B cell (primary cell): Measurements from ENCODE around the gene ABI3BP. TPM values are rescaled to one million over a fixed set of nuclear protein-coding genes. Genes with fewer than 3 reads are reported as not detected.

Experiments used
- ATAC-seq: fragments of 200-7000 bp; cut with Tn5 transposase; one replicate; pipeline ENCODE4 v1.10.0; 2021; ENCODE audit warnings: low read depth, mild to moderate bottlenecking, moderate number of reproducible peaks, moderate library complexity
- CTCF ChIA-PET: fragments of 350-600 bp; sonication (Branson Sonifier 250); formaldehyde crosslinking; loops from one replicate; lab custom pipeline; 2021; ENCODE audit warnings: antibody characterized with exemption, inconsistent platforms; lab: Charles Lee
- POLR2A ChIA-PET: fragments of 350-600 bp; sonication (Branson Sonifier 250); formaldehyde crosslinking; loops from one replicate; lab custom pipeline; 2021; ENCODE audit warnings: antibody characterized with exemption; lab: Charles Lee
- DNase-seq: peaks from one replicate; pipeline ENCODE4 v3.0.0; 2013
- H2AFZ ChIP-seq: 2 replicates; pipeline ENCODE4 v1.6.1; 2012; ENCODE audit warnings: mild to moderate bottlenecking, low read depth, low read length; ENCODE audit not compliant: insufficient read depth, poor library complexity, severe bottlenecking
- H3K27ac ChIP-seq, 2 donors: 1 replicate in 1 of 2; 2 replicates in 1 of 2; pipeline ENCODE4 v1.5.1; 2012 to 2013; ENCODE audit warnings: low read length in 2 of 2, mild to moderate bottlenecking in 2 of 2, moderate library complexity in 1 of 2
- H3K27me3 ChIP-seq, 4 experiments: fragments of 200-600 bp in 1 of 4; sonication (generic) in 1 of 4; replicated peaks in 1 of 4; 1 replicate in 2 of 4; 2 replicates in 2 of 4; pipeline versions ENCODE4 v1.6.1 to v1.7.0; 2013 to 2016; ENCODE audit warnings: low read length in 3 of 4, mild to moderate bottlenecking in 2 of 4, mixed read lengths in 1 of 4, moderate library complexity in 1 of 4; ENCODE audit not compliant: insufficient read depth in 4 of 4, control insufficient read depth in 3 of 4; ENCODE audit errors: control extremely low read depth in 1 of 4
- H3K36me3 ChIP-seq, 2 experiments: replicated peaks in 1 of 2; 1 replicate in 1 of 2; 2 replicates in 1 of 2; pipeline versions ENCODE4 v1.6.1 to v1.7.1; 2013; ENCODE audit warnings: low read length in 1 of 2; ENCODE audit not compliant: insufficient read depth in 2 of 2, control insufficient read depth in 1 of 2; ENCODE audit errors: control extremely low read depth in 1 of 2, extremely low read depth in 1 of 2
- H3K4me1 ChIP-seq, 2 donors: fragments of 200-600 bp in 1 of 2; sonication (generic) in 1 of 2; 1 replicate in 1 of 2; 2 replicates in 1 of 2; pipeline versions ENCODE4 v1.5.1 to v1.6.1; 2013 to 2017; ENCODE audit warnings: low read length in 2 of 2; ENCODE audit not compliant: control insufficient read depth in 2 of 2, insufficient read depth in 2 of 2
- H3K4me2 ChIP-seq: replicated peaks from 2 replicates; pipeline ENCODE3; 2012; ENCODE audit warnings: mild to moderate bottlenecking, low read depth, low read length; ENCODE audit not compliant: poor library complexity, severe bottlenecking
- H3K4me3 ChIP-seq, 5 experiments: fragments of 200-600 bp in 1 of 5; sonication (generic) in 1 of 5; 1 replicate in 3 of 5; 2 replicates in 2 of 5; pipeline versions ENCODE4 v1.5.1 to v1.7.0; 2011 to 2016; ENCODE audit warnings: low read length in 4 of 5, mild to moderate bottlenecking in 4 of 5, low read depth in 2 of 5, control low read depth in 1 of 5, moderate library complexity in 1 of 5; ENCODE audit not compliant: insufficient read depth in 1 of 5; ENCODE audit errors: control extremely low read depth in 1 of 5, extremely low read depth in 1 of 5
- H3K79me2 ChIP-seq: fragments of 200-600 bp; sonication (generic); one replicate; pipeline ENCODE4 v1.6.0; 2016; ENCODE audit warnings: low read length; ENCODE audit not compliant: control insufficient read depth, insufficient read depth
- H3K9ac ChIP-seq: fragments of 200-600 bp; sonication (generic); 2 replicates; pipeline ENCODE4 v1.6.1; 2017; ENCODE audit warnings: mild to moderate bottlenecking, low read length, moderate library complexity
- H3K9me3 ChIP-seq, 3 donors: one replicate each; pipeline versions ENCODE4 v1.6.1 to v1.7.1; 2013; ENCODE audit warnings: low read length in 2 of 3; ENCODE audit not compliant: control insufficient read depth in 2 of 3, insufficient read depth in 1 of 3; ENCODE audit errors: control extremely low read depth in 1 of 3
- H4K20me1 ChIP-seq: 2 replicates; pipeline ENCODE4 v1.6.0; 2012; ENCODE audit warnings: mild to moderate bottlenecking, low read length; ENCODE audit not compliant: insufficient read depth, control insufficient read depth, poor library complexity, severe bottlenecking
- H3K27ac Mint-ChIP-seq: one replicate; pipeline ENCODE4 v1.8.0; 2021; ENCODE audit warnings: mixed read lengths
- H3K27me3 Mint-ChIP-seq: one replicate; pipeline ENCODE4 v1.8.0; 2021; ENCODE audit warnings: mixed read lengths
- H3K4me1 Mint-ChIP-seq: one replicate; pipeline ENCODE4 v1.8.0; 2021; ENCODE audit warnings: mixed read lengths
- H3K4me3 Mint-ChIP-seq: one replicate; pipeline ENCODE4 v1.8.0; 2021; ENCODE audit warnings: mixed read lengths
- H3K9me3 Mint-ChIP-seq: one replicate; pipeline ENCODE4 v1.8.0; 2022; ENCODE audit warnings: mixed read lengths; ENCODE audit not compliant: insufficient read depth
- EZH2 ChIP-seq: IDR thresholded peaks from 2 replicates; pipeline ENCODE4 v1.6.1; 2012; ENCODE audit warnings: borderline replicate concordance, low read depth, mild to moderate bottlenecking, moderate library complexity, low read length; ENCODE audit not compliant: insufficient read depth, poor library complexity, severe bottlenecking
- WGBS: methylation state at CpG from one replicate; pipeline ENCODE4 v1.1.5; 2013; ENCODE audit warnings: missing lambda C conversion rate; ENCODE audit not compliant: insufficient coverage; 5-methylcytosine and 5-hydroxymethylcytosine counted together
- intact Hi-C: fragments of 100-400 bp; cut with micrococcal nuclease; formaldehyde crosslinking; loops from one replicate; pipeline ENCODE4 v1.10.0; 2022
- polyA plus RNA-seq: library from polyadenylated mRNA; depleted of rRNA; stranded (reverse); fragments of >200 nt; gene quantifications from 2 replicates; pipeline ENCODE4 v1.2.3, GENCODE V29; 2012
- total RNA-seq, 2 donors: library from RNA; stranded (reverse); fragments of 120-200 nt in 1 of 2; gene quantifications; 1 replicate in 1 of 2; 2 replicates in 1 of 2; pipeline versions ENCODE4 v1.2.3 to v1.2.4, GENCODE V29; 2013 to 2022
- TF ChIP-seq, protein P1 (sequence below): fragments of 200-600 bp; IDR thresholded peaks from one replicate; pipeline ENCODE4 v1.8.0; 2022; ENCODE audit warnings: antibody characterized with exemption, mild to moderate bottlenecking

ABI3BP gene
- total and polyA plus RNA-seq, 2 donors (not counting 1 experiment from before 2014, with no cell fraction given): not detected

DNA sequence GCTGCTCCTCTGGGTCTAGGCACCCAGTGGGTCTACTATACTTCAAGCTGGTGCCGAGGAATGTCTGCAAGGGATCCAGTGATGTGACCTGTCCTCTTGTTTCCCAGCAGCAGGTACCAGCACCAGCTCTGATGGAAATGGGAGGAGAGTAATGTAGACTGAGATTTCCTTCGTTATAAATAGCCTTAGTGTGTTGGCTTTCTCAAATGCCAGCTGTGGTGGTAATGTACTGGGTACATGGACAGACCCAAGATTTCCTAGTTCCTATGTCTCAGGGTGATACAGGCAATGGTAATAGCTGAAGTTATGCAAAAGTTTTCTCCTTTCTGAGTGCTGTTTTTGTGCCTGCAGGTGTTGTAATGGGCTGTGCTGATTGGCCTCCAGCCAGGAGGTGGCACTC lies 33.0 kb upstream of the ABI3BP start:
- POLR2A ChIA-PET: no interaction called here

DNA sequence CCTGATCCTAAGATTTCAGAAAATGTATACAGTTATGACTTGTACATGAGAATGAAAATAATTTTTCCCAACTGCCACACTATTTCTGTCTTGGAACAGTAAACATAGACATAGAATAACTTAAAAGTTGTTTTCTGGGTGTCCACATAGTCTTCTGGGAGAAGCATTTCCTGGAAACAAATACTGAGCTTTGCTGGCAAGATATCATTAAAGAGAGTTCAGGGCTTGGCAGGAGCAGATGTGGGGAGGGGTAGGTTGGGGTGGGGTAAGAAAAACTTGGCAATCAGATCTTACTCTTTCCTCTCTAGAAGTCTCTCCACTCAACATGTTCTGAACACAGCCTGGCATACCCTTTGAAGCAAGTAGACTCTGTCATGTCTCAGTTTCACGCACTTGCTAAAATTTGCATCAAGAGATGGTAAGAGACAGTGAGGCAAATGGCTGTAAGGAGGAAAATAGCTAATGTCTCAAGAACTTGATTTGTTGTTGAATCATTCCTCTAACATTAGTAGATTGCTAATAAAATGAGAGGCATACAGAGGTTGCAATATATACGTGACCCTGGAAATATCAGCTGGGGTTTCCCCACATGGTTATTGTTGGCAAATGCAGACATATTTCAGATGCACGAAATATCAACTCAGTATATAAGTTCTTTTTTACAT lies 27.3 kb upstream of the ABI3BP start:
- peaks cover 3% of the 10 kb centered on the region for H3K9me3 Mint-ChIP-seq
- Histone ChIP-seq H4K20me1 (no peaks in the 10 kb centered on the region), H3K4me1 (no peaks in the 10 kb centered on the region), H3K27ac (no peak overlapping the region), H3K4me2 (no peak overlapping the region), H2AFZ (no peak overlapping the region), H3K27me3 (no peaks in the 10 kb centered on the region), H3K9me3 (no peaks in the 10 kb centered on the region), H3K9ac (no peak overlapping the region), H3K36me3 (no peaks in the 10 kb centered on the region), H3K79me2 (no peaks in the 10 kb centered on the region), H3K4me3 (no peak overlapping the region)
- intact Hi-C loops: no loop called here
- no peaks in the 10 kb centered on the region for H3K27me3 Mint-ChIP-seq
- no CpG with 5 or more reads among the region's 3 CpGs for WGBS
- H3K4me3 Mint-ChIP-seq: no peak overlapping the region
- no peak for TF ChIP-seq EZH2
- TF ChIP-seq, protein P1, sequence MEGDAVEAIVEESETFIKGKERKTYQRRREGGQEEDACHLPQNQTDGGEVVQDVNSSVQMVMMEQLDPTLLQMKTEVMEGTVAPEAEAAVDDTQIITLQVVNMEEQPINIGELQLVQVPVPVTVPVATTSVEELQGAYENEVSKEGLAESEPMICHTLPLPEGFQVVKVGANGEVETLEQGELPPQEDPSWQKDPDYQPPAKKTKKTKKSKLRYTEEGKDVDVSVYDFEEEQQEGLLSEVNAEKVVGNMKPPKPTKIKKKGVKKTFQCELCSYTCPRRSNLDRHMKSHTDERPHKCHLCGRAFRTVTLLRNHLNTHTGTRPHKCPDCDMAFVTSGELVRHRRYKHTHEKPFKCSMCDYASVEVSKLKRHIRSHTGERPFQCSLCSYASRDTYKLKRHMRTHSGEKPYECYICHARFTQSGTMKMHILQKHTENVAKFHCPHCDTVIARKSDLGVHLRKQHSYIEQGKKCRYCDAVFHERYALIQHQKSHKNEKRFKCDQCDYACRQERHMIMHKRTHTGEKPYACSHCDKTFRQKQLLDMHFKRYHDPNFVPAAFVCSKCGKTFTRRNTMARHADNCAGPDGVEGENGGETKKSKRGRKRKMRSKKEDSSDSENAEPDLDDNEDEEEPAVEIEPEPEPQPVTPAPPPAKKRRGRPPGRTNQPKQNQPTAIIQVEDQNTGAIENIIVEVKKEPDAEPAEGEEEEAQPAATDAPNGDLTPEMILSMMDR: no peak
- POLR2A ChIA-PET: no interaction called here
- no peaks in the 10 kb centered on the region for H3K4me1 Mint-ChIP-seq
- DNase-seq: no peak
- CTCF ChIA-PET: no interaction called here
- H3K27ac Mint-ChIP-seq: no peak overlapping the region
- ATAC-seq: no peak

More for the DNA sequence above, 33.0 kb upstream of the ABI3BP start:
- Histone ChIP-seq H3K9me3 (peaks cover 0 to 1% (median 0%) of the 10 kb centered on the region in 3 donors), H3K27ac (no peak overlapping the region), H3K9ac (no peak overlapping the region), H3K4me2 (no peak overlapping the region), H2AFZ (no peak overlapping the region), H3K27me3 (no peaks in the 10 kb centered on the region), H3K36me3 (no peaks in the 10 kb centered on the region), H3K79me2 (no peaks in the 10 kb centered on the region), H4K20me1 (no peaks in the 10 kb centered on the region), H3K4me3 (no peak overlapping the region), H3K4me1 (no peaks in the 10 kb centered on the region)
- no peak overlapping the region for H3K4me3 Mint-ChIP-seq
- ATAC-seq: no peak
- DNase-seq: no peak
- CTCF ChIA-PET: no interaction called here
- no peak for TF ChIP-seq EZH2
- TF ChIP-seq, protein P1: no peak
- no peaks in the 10 kb centered on the region for H3K4me1 Mint-ChIP-seq
- H3K27ac Mint-ChIP-seq: no peak overlapping the region
- intact Hi-C loops: no loop called here
- H3K9me3 Mint-ChIP-seq: peaks cover 3% of the 10 kb centered on the region
- H3K27me3 Mint-ChIP-seq: no peaks in the 10 kb centered on the region
- WGBS: 91% methylated on average over 2 of the region's 2 CpGs
